Neural progenitor cell (in vitro differentiated cells): Measurements from ENCODE around the gene NPPB. TPM values are rescaled to one million over a fixed set of nuclear protein-coding genes. Genes with fewer than 3 reads are reported as not detected.

Source experiments
- DNase-seq: peaks from one replicate; pipeline ENCODE4 v3.0.0-alpha.2; 2016; ENCODE audit warnings: low spot score
- H2AFZ ChIP-seq: fragments of 200-600 bp; sonication (generic); replicated peaks from 2 replicates; pipeline ENCODE4 v1.6.1; 2016; ENCODE audit warnings: antibody characterized with exemption
- H3F3A ChIP-seq: fragments of 200-600 bp; sonication (generic); 2 replicates; pipeline ENCODE4 v1.6.1; 2016; ENCODE audit warnings: antibody characterized with exemption, low read depth
- H3K27ac ChIP-seq: fragments of 200-600 bp; sonication (generic); 2 replicates; pipeline ENCODE4 v1.5.1; 2016; ENCODE audit warnings: mild to moderate bottlenecking
- H3K27me3 ChIP-seq: fragments of 200-600 bp; sonication (generic); 2 replicates; pipeline ENCODE4 v1.6.1; 2016; ENCODE audit warnings: mild to moderate bottlenecking, moderate library complexity
- H3K36me3 ChIP-seq: fragments of 200-600 bp; sonication (generic); 2 replicates; pipeline ENCODE4 v1.5.1; 2016
- H3K4me1 ChIP-seq: fragments of 200-600 bp; sonication (generic); 2 replicates; pipeline ENCODE4 v1.6.1; 2016; ENCODE audit warnings: mixed run types
- H3K4me2 ChIP-seq: fragments of 200-600 bp; sonication (generic); 2 replicates; pipeline ENCODE4 v1.6.1; 2016
- H3K4me3 ChIP-seq: fragments of 200-600 bp; sonication (generic); 2 replicates; pipeline ENCODE4 v1.5.1; 2016
- H3K79me2 ChIP-seq: fragments of 200-600 bp; sonication (generic); 2 replicates; pipeline ENCODE4 v1.6.1; 2016; ENCODE audit warnings: low read depth
- H3K9ac ChIP-seq: fragments of 200-600 bp; sonication (generic); 2 replicates; pipeline ENCODE4 v1.6.1; 2016
- H3K9me3 ChIP-seq: fragments of 200-600 bp; sonication (generic); 2 replicates; pipeline ENCODE4 v1.5.1; 2016; ENCODE audit warnings: low read depth
- H4K20me1 ChIP-seq: fragments of 200-600 bp; sonication (generic); 2 replicates; pipeline ENCODE4 v1.6.1; 2016; ENCODE audit warnings: low read depth
- H3K27ac Mint-ChIP-seq: 3 replicates; pipeline ENCODE4 v1.8.0; 2021; ENCODE audit warnings: mixed read lengths
- H3K27me3 Mint-ChIP-seq: 2 replicates; pipeline ENCODE4 v1.8.0; 2022; ENCODE audit warnings: low read depth, mild to moderate bottlenecking, inconsistent platforms, moderate library complexity, mixed read lengths; ENCODE audit not compliant: insufficient read depth
- H3K36me3 Mint-ChIP-seq: 3 replicates; pipeline ENCODE4 v1.8.0; 2021; ENCODE audit warnings: mixed read lengths
- H3K4me1 Mint-ChIP-seq: 3 replicates; pipeline ENCODE4 v1.8.0; 2021; ENCODE audit warnings: mixed read lengths
- H3K4me3 Mint-ChIP-seq: 3 replicates; pipeline ENCODE4 v1.8.0; 2021; ENCODE audit warnings: mild to moderate bottlenecking, moderate library complexity, mixed read lengths
- H3K9me3 Mint-ChIP-seq: 3 replicates; pipeline ENCODE4 v1.8.0; 2020; ENCODE audit warnings: mixed read lengths
- EZH2 ChIP-seq: fragments of 200-600 bp; sonication (generic); IDR thresholded peaks from 2 replicates; pipeline ENCODE4 v1.6.1; 2017; ENCODE audit warnings: antibody characterized with exemption, mild to moderate bottlenecking, moderate library complexity
- EZH2phosphoT487 ChIP-seq: fragments of 200-600 bp; sonication (generic); IDR thresholded peaks from 2 replicates; pipeline ENCODE4 v1.6.1; 2017; ENCODE audit warnings: antibody characterized with exemption
- total RNA-seq: library from RNA; depleted of rRNA; stranded (reverse); fragments of >200 nt; gene quantifications from 2 replicates; pipeline ENCODE4 v1.2.3, GENCODE V29; 2015; ENCODE audit warnings: low replicate concordance
- TF ChIP-seq, protein P1 (sequence below): fragments of 200-600 bp; sonication (generic); IDR thresholded peaks from 2 replicates; pipeline ENCODE4 v1.5.1; 2017; ENCODE audit warnings: antibody characterized with exemption, mild to moderate bottlenecking

The NPPB gene
- total RNA-seq, 1 donor from 2014 or later: not detected

DNA sequence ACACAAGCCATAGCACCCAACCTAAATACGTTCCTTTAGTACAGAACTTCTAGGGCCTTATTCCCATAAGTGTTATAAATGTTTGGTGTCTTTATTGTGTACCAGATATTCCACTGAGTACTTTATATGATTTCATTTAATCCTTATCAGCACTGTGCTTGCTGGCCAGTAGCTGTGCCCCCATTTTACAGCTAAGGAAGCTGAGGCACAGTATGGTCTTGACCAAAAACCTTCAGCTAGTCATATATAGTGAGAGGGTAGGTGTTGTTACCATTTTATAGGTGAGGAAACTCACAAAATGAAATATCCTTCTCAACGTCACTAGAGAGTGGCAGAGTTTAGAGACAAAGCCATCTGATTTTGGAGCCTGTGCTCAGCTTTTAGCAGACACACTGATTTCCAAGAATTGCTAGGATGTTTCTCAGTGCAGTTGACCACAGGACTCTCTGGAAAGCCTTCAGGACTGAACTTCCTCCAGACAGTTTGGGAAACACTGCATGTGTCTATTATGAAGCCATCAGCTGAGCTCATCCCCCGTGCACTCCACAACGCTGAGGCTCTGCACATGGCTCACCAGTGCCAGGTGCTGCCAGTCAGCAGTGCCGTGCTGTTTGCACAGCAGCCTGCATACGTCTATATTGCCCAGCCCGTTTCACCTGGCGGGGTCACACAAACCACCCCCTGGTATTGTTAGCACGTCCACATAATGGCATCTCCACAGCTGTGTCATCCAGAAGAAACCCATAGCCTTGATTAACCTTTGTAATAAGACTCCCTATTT is 26.6 kb downstream of the NPPB start:
- no peak overlapping the region for H2AFZ ChIP-seq
- H3F3A ChIP-seq: no peaks in the 10 kb centered on the region
- Mint-ChIP-seq H3K27me3 (peaks cover 2% of the 10 kb centered on the region), H3K4me1 (no peaks in the 10 kb centered on the region), H3K4me3 (no peak overlapping the region), H3K27ac (no peak overlapping the region), H3K36me3 (peaks cover 26% of the 10 kb centered on the region), H3K9me3 (no peaks in the 10 kb centered on the region)
- H3K4me2 ChIP-seq: no peak overlapping the region
- H3K36me3 ChIP-seq: no peaks in the 10 kb centered on the region
- TF ChIP-seq EZH2phosphoT487 (no peak), EZH2 (no peak)
- TF ChIP-seq, protein P1, sequence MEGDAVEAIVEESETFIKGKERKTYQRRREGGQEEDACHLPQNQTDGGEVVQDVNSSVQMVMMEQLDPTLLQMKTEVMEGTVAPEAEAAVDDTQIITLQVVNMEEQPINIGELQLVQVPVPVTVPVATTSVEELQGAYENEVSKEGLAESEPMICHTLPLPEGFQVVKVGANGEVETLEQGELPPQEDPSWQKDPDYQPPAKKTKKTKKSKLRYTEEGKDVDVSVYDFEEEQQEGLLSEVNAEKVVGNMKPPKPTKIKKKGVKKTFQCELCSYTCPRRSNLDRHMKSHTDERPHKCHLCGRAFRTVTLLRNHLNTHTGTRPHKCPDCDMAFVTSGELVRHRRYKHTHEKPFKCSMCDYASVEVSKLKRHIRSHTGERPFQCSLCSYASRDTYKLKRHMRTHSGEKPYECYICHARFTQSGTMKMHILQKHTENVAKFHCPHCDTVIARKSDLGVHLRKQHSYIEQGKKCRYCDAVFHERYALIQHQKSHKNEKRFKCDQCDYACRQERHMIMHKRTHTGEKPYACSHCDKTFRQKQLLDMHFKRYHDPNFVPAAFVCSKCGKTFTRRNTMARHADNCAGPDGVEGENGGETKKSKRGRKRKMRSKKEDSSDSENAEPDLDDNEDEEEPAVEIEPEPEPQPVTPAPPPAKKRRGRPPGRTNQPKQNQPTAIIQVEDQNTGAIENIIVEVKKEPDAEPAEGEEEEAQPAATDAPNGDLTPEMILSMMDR: no peak
- H3K4me1 ChIP-seq: no peaks in the 10 kb centered on the region
- no peak for DNase-seq
- no peaks in the 10 kb centered on the region for H3K27me3 ChIP-seq
- no peak overlapping the region for H3K9ac ChIP-seq
- no peak overlapping the region for H3K4me3 ChIP-seq
- no peak overlapping the region for H3K27ac ChIP-seq
- H4K20me1 ChIP-seq: no peaks in the 10 kb centered on the region
- H3K79me2 ChIP-seq: no peaks in the 10 kb centered on the region
- H3K9me3 ChIP-seq: no peaks in the 10 kb centered on the region

DNA sequence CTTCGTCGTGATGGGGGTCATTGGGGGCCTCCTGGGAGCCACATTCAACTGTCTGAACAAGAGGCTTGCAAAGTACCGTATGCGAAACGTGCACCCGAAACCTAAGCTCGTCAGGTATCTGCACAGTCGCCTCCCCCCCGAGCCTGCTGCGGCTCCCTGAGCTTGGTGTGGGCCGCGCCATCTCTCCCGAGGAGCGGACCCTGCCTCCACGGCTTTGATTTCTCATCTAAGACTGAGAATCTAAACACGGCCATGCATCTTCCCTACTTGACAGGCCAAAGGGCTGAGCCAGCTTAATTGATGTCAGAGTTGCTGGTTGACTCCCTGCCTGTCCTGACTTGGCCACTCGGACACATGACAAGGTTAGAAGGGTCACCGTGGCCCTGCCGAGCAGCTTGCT is 30.2 kb downstream of the NPPB start:
- Histone ChIP-seq H2AFZ (no peak overlapping the region), H3F3A (no peaks in the 10 kb centered on the region), H4K20me1 (no peaks in the 10 kb centered on the region), H3K4me1 (no peaks in the 10 kb centered on the region), H3K79me2 (no peaks in the 10 kb centered on the region), H3K36me3 (no peaks in the 10 kb centered on the region), H3K27ac (no peak overlapping the region), H3K4me2 (no peak overlapping the region), H3K27me3 (no peaks in the 10 kb centered on the region), H3K9ac (no peak overlapping the region), H3K9me3 (no peaks in the 10 kb centered on the region), H3K4me3 (no peak overlapping the region)
- no peak for TF ChIP-seq EZH2phosphoT487
- TF ChIP-seq EZH2: no peak
- TF ChIP-seq, protein P1: no peak
- H3K27me3 Mint-ChIP-seq: peaks cover 2% of the 10 kb centered on the region
- no peak for DNase-seq
- H3K9me3 Mint-ChIP-seq: no peaks in the 10 kb centered on the region
- no peak overlapping the region for H3K27ac Mint-ChIP-seq
- no peak overlapping the region for H3K4me3 Mint-ChIP-seq
- no peaks in the 10 kb centered on the region for H3K4me1 Mint-ChIP-seq
- H3K36me3 Mint-ChIP-seq: peaks cover 21% of the 10 kb centered on the region

DNA sequence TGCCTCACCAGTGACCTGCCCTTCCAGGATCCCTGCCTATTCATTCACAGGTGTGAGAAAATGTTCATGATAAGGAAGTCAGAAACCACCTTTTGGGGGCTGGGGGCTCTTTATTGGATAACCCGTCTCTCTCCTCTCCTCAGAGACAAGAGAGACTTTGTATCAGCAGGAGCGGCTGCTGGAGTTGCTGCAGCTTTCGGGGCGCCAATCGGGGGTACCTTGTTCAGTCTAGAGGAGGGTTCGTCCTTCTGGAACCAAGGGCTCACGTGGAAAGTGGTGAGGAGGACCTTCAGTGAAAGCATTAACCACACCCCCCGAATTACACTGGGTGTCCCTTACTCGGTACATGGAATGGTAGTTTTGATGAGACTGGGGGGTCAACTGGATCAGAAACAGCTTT is 31.8 kb downstream of the NPPB start:
- TF ChIP-seq EZH2: no peak
- TF ChIP-seq EZH2phosphoT487: no peak
- TF ChIP-seq, protein P1: no peak
- no peak overlapping the region for H2AFZ ChIP-seq
- H3K27me3 ChIP-seq: no peaks in the 10 kb centered on the region
- Mint-ChIP-seq H3K36me3 (peaks cover 22% of the 10 kb centered on the region), H3K4me1 (no peaks in the 10 kb centered on the region), H3K27me3 (peaks cover 2% of the 10 kb centered on the region), H3K4me3 (no peak overlapping the region), H3K9me3 (no peaks in the 10 kb centered on the region), H3K27ac (no peak overlapping the region)
- no peaks in the 10 kb centered on the region for H4K20me1 ChIP-seq
- no peaks in the 10 kb centered on the region for H3K79me2 ChIP-seq
- no peaks in the 10 kb centered on the region for H3K4me1 ChIP-seq
- no peak for DNase-seq
- no peak overlapping the region for H3K9ac ChIP-seq
- H3K4me3 ChIP-seq: no peak overlapping the region
- no peak overlapping the region for H3K27ac ChIP-seq
- H3K4me2 ChIP-seq: no peak overlapping the region
- no peaks in the 10 kb centered on the region for H3F3A ChIP-seq
- no peaks in the 10 kb centered on the region for H3K9me3 ChIP-seq
- H3K36me3 ChIP-seq: no peaks in the 10 kb centered on the region
